Tibial nerve (tissue), 4 donors: ENCODE results near the gene KCNN4. TPM values are rescaled to one million over a fixed set of nuclear protein-coding genes. Genes with fewer than 3 reads are reported as not detected.
"Not testable (repeated sequence)": the region's sequence is repeated elsewhere in the genome, so short reads cannot be mapped to it uniquely, and the experiment has no call there.

Experiments
- DNase-seq, 2 donors: peaks; one replicate each; pipeline ENCODE4 v3.0.0-alpha.2; 2019; ENCODE audit warnings: low spot score in 2 of 2
- H3K27ac ChIP-seq, 4 donors: fragments of 200-600 bp; sonication (generic) in 3 of 4; one replicate each; pipeline ENCODE4 v1.5.1; 2017 to 2019; ENCODE audit warnings: mild to moderate bottlenecking in 1 of 4
- H3K27me3 ChIP-seq, 2 donors: fragments of 200-600 bp; sonication (generic) in 1 of 2; one replicate each; pipeline versions ENCODE4 v1.5.1 to v1.6.0; 2017 to 2019
- H3K36me3 ChIP-seq, 3 donors: fragments of 200-600 bp; sonication (generic); one replicate each; pipeline ENCODE4 v1.5.1; 2018 to 2019
- H3K4me1 ChIP-seq, 4 donors: fragments of 200-600 bp; sonication (generic) in 3 of 4; one replicate each; pipeline ENCODE4 v1.5.1; 2017 to 2019
- H3K4me3 ChIP-seq, 4 donors: fragments of 200-600 bp; sonication (generic) in 3 of 4; one replicate each; pipeline ENCODE4 v1.5.1; 2017 to 2019; ENCODE audit warnings: mild to moderate bottlenecking in 1 of 4, moderate library complexity in 1 of 4
- H3K9me3 ChIP-seq, 4 donors: fragments of 200-600 bp; sonication (generic) in 3 of 4; one replicate each; pipeline ENCODE4 v1.5.1; 2017 to 2019
- EP300 ChIP-seq, 2 donors: sonication (generic); formaldehyde crosslinking; IDR thresholded peaks; one replicate each; pipeline ENCODE4 v1.6.1; 2017; ENCODE audit warnings: antibody characterized with exemption in 2 of 2, mild to moderate bottlenecking in 1 of 2
- POLR2A ChIP-seq, 2 donors: fragments of 450-650 bp; IDR thresholded peaks; one replicate each; pipeline ENCODE4 v1.6.1; 2017; ENCODE audit warnings: antibody characterized with exemption in 2 of 2, mild to moderate bottlenecking in 2 of 2, moderate library complexity in 2 of 2
- WGBS, 2 donors: methylation state at CpG; one replicate each; pipeline ENCODE4 v1.1.5; 2018; 5-methylcytosine and 5-hydroxymethylcytosine counted together
- total RNA-seq, 4 donors: library from RNA; depleted of rRNA; stranded (reverse); fragments of >200 nt; gene quantifications; one replicate each; pipeline ENCODE4 v1.1.0, GENCODE V29; 2016
- TF ChIP-seq, protein P1 (sequence below), 5 experiments: fragments of 200-600 bp in 3 of 5; fragments of 450-650 bp in 2 of 5; sonication (generic) in 3 of 5; IDR thresholded peaks; one replicate each; pipeline ENCODE4 v1.5.1; 2016 to 2019; ENCODE audit warnings: antibody characterized with exemption in 5 of 5, mild to moderate bottlenecking in 3 of 5, moderate library complexity in 2 of 5

KCNN4 gene
- total RNA-seq = 10 to 100 TPM in 1 of 4 donors, 1 to 10 TPM in 3; 4.6 to 18.3 (median 6.8) TPM

DNA sequence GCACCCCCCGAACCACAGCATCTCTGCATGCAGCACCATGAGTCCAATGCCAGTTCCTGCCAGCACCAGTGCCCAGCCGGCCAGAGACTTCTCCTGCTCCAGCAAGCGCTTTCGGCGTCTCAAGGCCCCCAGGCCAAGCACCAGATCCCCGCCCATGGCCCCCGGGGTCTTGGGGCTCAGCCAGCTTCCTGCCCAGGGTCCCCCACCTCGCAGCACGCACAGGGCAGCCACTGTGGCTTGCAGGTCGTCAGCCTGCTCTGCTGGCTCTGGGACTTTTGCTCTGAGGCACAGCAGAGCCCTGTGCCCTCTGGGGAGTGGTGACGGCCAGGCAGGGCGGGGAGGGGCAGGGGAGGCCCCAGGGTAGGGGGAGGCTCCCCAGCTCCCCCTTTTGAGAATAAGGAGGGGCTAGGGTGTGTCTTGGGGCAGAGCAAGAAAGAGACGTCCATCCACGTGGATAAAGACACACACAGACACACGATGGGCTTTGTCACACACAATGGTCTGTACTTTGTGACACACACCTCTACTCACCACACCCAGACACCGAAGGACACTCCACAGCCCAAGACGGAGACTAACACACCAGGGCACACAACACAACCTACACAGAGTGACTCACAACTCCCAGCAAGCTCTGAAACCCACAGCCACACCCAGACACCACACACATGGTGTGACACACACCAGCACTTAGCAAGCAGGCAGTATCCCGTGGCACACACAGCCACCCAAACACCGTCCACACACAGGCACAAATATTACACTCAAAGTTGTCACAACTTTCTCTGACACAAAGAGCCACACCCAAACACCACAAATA, at the start of gene KCNN4:
KCNN4 (minus strand) TSS at position 268 of the 820 bp plus-strand sequence; CDS start at position 156, 112 bp downstream.
- H3K4me3 ChIP-seq = peak within 1 kb of the TSS in 2 of 4 donors; percentile 32 to 43

DNA sequence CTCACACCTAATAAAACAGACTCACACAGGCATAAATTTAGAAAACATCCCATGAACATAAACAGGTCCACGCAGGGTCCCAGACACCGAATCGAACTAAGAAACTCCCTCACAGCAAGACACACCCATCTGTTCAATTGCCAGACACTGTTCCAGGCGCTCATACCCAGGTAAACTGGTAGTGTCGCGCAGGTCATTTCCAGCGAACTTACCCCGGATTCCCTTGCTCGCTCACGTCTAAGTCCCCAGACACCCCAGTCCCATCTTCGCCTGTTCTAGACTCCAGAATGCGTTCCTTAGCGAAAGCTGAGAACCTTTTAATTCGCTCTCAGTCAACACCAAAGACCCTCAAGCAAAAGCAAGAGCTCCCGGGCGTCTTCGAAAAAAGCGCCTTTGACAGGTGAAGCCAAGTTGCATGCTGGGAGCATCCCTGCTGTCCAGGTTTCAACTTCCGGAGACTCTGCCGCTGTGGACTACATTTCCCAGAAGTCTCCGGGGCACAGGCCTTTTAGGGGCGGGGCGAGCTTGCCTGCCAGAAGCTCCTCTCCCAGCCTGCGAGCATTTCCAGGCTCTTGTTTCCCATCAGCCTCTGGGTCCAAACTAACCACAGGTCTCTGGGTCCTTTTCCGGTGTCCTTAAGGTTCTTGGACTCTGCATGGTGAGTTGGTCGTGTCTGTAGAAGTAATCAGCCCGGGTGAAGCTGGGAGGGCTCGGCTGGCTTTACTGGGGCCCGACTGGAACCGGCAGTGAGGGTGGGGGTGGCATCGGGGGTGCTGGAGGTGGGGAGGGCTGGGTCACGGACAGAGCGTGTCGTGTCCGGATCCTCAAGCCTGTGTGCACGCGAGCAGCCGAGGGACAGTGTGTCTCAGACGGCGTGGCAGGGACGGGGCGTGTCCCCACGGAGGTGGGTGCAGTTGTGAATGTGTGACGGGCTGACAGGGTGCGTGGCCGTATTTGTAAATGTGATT, 46.3 kb upstream of the KCNN4 start, which contains the start of gene ZNF283:
ZNF283 (plus strand) TSS at position 535 of the 968 bp plus-strand sequence. CDS start 6,184 bp downstream, outside the sequence.
- 7 to 14% methylated on average over 44 to 45 of the region's 46 CpGs for WGBS, 2 donors
- TF ChIP-seq POLR2A (IDR thresholded peaks at IDR 0.05) (no peak), EP300 (IDR thresholded peaks at IDR 0.05) (peak; percentile 49)
- peaks cover 0 to 14% (median 4%) of the 10 kb centered on the region in 4 donors for H3K4me1 ChIP-seq
- peak within 1 kb of the TSS in 3 of 4 donors; percentile 57 to 82 (median 70) for H3K27ac ChIP-seq
- peak within 1 kb of the TSS; percentile 40 to 75 (median 60) for H3K4me3 ChIP-seq
- peaks cover 0 to 41% (median 7%) of the 10 kb centered on the region in 3 donors for H3K36me3 ChIP-seq
- peaks cover 0 to 3% of the 10 kb centered on the region in 2 donors for H3K27me3 ChIP-seq
- DNase-seq = peak; percentile 74 to 86
- peaks cover 0 to 2% (median 0%) of the 10 kb centered on the region in 4 donors for H3K9me3 ChIP-seq

More for the DNA sequence above, at the start of gene KCNN4:
- Histone ChIP-seq H3K27me3 (no peaks in the 10 kb centered on the region), H3K9me3 (no peaks in the 10 kb centered on the region), H3K36me3 (no peaks in the 10 kb centered on the region), H3K4me1 (peaks cover 0 to 47% (median 33%) of the 10 kb centered on the region in 4 donors), H3K27ac (peak within 1 kb of the TSS in 3 of 4 donors; percentile 59 to 78 (median 60))
- TF ChIP-seq EP300 (IDR thresholded peaks at IDR 0.05) = no peak
- DNase-seq = no peak
- 14 to 19% methylated on average over 17 to 19 of the region's 19 CpGs for WGBS, 2 donors

GRCh38 chr19:43824572-43824971, 43.8 kb upstream of the KCNN4 start:
- not testable (repeated sequence) for H3K27ac ChIP-seq, DNase-seq, H3K4me3 ChIP-seq, H3K9me3 ChIP-seq
- H3K36me3 ChIP-seq = peaks cover 0 to 16% (median 7%) of the 10 kb centered on the region in 3 donors
- 55 to 69% methylated on average over 4 of the region's 4 CpGs for WGBS, 2 donors
- peaks cover 0 to 24% (median 4%) of the 10 kb centered on the region in 4 donors for H3K4me1 ChIP-seq
- H3K27me3 ChIP-seq = peaks cover 0 to 17% of the 10 kb centered on the region in 2 donors

DNA sequence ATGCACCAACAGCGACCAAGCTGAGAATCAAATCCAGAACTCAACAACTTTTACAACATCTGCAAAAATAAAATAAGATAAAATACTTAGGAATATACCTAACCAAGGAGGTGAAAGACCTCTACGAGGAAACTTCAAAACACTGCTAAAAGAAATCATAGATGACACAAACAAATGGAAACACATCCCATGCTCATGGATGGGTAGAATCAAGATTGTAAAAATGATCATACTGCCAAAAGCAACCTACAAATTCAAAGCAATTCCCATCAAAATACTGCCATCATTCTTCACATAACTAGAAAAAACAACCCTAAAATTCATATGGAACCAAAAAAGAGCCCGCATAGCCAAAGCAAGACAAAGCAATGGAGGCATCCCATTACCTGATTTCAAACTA, 43.1 kb upstream of the KCNN4 start:
- DNase-seq, H3K36me3 ChIP-seq, H3K4me3 ChIP-seq, H3K9me3 ChIP-seq, H3K27ac ChIP-seq: not testable (repeated sequence)
- H3K4me1 ChIP-seq = peaks cover 0 to 24% (median 4%) of the 10 kb centered on the region in 4 donors
- peaks cover 0 to 17% of the 10 kb centered on the region in 2 donors for H3K27me3 ChIP-seq
- 88 to 95% methylated on average over 3 of the region's 3 CpGs for WGBS, 2 donors

DNA sequence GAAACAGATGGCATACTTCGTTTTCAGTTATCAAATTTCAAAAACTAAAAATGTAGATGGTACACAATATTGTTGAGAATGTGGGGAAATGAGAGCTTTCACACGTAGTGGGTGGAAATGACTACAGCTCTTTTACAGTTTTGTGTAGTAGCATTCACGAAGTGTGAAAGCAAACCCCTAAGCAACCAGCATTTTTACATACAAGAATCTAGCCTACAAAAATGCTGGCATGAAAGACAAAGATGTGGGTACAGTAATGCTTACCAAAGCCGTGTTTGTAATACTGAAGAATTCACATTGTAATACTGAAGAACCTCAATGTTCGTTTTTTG, 40.1 kb upstream of the KCNN4 start:
- no peak overlapping the region for H3K27ac ChIP-seq
- WGBS, 2 donors = 28 to 29% methylated on average over 5 of the region's 5 CpGs
- no peak for DNase-seq
- peaks cover 0 to 10% (median 0%) of the 10 kb centered on the region in 4 donors for H3K4me1 ChIP-seq
- peaks cover 0 to 17% of the 10 kb centered on the region in 2 donors for H3K27me3 ChIP-seq
- peak overlapping the region in 3 of 4 donors; percentile 26 to 45 (median 26) for H3K4me3 ChIP-seq
- H3K9me3 ChIP-seq = no peaks in the 10 kb centered on the region
- H3K36me3 ChIP-seq = no peaks in the 10 kb centered on the region
- TF ChIP-seq, protein P1, sequence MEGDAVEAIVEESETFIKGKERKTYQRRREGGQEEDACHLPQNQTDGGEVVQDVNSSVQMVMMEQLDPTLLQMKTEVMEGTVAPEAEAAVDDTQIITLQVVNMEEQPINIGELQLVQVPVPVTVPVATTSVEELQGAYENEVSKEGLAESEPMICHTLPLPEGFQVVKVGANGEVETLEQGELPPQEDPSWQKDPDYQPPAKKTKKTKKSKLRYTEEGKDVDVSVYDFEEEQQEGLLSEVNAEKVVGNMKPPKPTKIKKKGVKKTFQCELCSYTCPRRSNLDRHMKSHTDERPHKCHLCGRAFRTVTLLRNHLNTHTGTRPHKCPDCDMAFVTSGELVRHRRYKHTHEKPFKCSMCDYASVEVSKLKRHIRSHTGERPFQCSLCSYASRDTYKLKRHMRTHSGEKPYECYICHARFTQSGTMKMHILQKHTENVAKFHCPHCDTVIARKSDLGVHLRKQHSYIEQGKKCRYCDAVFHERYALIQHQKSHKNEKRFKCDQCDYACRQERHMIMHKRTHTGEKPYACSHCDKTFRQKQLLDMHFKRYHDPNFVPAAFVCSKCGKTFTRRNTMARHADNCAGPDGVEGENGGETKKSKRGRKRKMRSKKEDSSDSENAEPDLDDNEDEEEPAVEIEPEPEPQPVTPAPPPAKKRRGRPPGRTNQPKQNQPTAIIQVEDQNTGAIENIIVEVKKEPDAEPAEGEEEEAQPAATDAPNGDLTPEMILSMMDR (IDR thresholded peaks at IDR 0.05) = no peak

- no peak overlapping the region for H3K27ac ChIP-seq
- H3K9me3 ChIP-seq = no peaks in the 10 kb centered on the region
- peaks cover 0 to 10% (median 0%) of the 10 kb centered on the region in 4 donors for H3K4me1 ChIP-seq
- no peak for TF ChIP-seq POLR2A (IDR thresholded peaks at IDR 0.05)
- no peak for TF ChIP-seq EP300 (IDR thresholded peaks at IDR 0.05)
- TF ChIP-seq, protein P1 (IDR thresholded peaks at IDR 0.05) = no peak
- H3K4me3 ChIP-seq = peak overlapping the region; percentile 14 to 45 (median 26)
- no peaks in the 10 kb centered on the region for H3K36me3 ChIP-seq
- peaks cover 0 to 17% of the 10 kb centered on the region in 2 donors for H3K27me3 ChIP-seq
- DNase-seq = no peak
- 14% methylated on average over 48 of the region's 48 CpGs for WGBS, 2 donors
Measured at GRCh38 chr19:43820098-43820883, 39.5 kb upstream of the KCNN4 start.
